Upper lobe of left lung (tissue), 6 donors: ENCODE data around the gene ITPR2. TPM values are rescaled to one million over a fixed set of nuclear protein-coding genes. Genes with fewer than 3 reads are reported as not detected.

Experiments
- ATAC-seq, 2 donors: fragments of 200-7000 bp; cut with Tn5 transposase; one replicate each; pipeline ENCODE4 v1.9.1; 2022; ENCODE audit warnings: mild to moderate bottlenecking in 2 of 2, moderate library complexity in 2 of 2; ENCODE audit not compliant: low FRiP score in 2 of 2
- DNase-seq, 2 donors: peaks; one replicate each; pipeline ENCODE4 v3.0.0-alpha.2; 2019 to 2020
- H3K27ac ChIP-seq, 4 donors: fragments of 200-600 bp; sonication (generic); one replicate each; pipeline ENCODE4 v1.5.1; 2016 to 2019
- H3K27me3 ChIP-seq, 4 donors: fragments of 200-600 bp; sonication (generic); one replicate each; pipeline ENCODE4 v1.5.1; 2017 to 2019
- H3K36me3 ChIP-seq, 4 donors: fragments of 200-600 bp; sonication (generic); one replicate each; pipeline ENCODE4 v1.5.1; 2016 to 2019
- H3K4me1 ChIP-seq, 4 donors: fragments of 200-600 bp; sonication (generic); one replicate each; pipeline ENCODE4 v1.5.1; 2018 to 2019
- H3K4me3 ChIP-seq, 4 donors: fragments of 200-600 bp; sonication (generic); one replicate each; pipeline ENCODE4 v1.5.1; 2017 to 2019; ENCODE audit warnings: mild to moderate bottlenecking in 2 of 4, moderate library complexity in 1 of 4
- H3K9me3 ChIP-seq, 4 donors: fragments of 200-600 bp; sonication (generic); one replicate each; pipeline ENCODE4 v1.5.1; 2018 to 2019
- EP300 ChIP-seq, 4 donors: sonication (generic); formaldehyde crosslinking; IDR thresholded peaks; one replicate each; pipeline ENCODE4 v1.5.1; 2017; ENCODE audit warnings: antibody characterized with exemption in 4 of 4, control low read depth in 2 of 4
- POLR2A ChIP-seq, 4 donors: fragments of 450-650 bp; IDR thresholded peaks; one replicate each; pipeline ENCODE4 v1.5.1; 2016 to 2017; ENCODE audit warnings: antibody characterized with exemption in 4 of 4, mild to moderate bottlenecking in 2 of 4
- POLR2AphosphoS5 ChIP-seq, 2 donors: sonication (generic); formaldehyde crosslinking; IDR thresholded peaks; one replicate each; pipeline ENCODE4 v1.5.1; 2017; ENCODE audit warnings: antibody characterized with exemption in 2 of 2
- WGBS, 2 donors: methylation state at CpG; one replicate each; pipeline ENCODE4 v1.1.5; 2017 to 2018; 5-methylcytosine and 5-hydroxymethylcytosine counted together
- total RNA-seq, 6 donors: library from RNA; depleted of rRNA in 4 of 6; stranded (reverse); fragments of >200 nt in 4 of 6; gene quantifications; one replicate each; pipeline versions ENCODE4 v1.1.0 to v1.2.1, GENCODE V29; 2016 to 2021
- TF ChIP-seq, protein P1 (sequence below), 6 experiments: fragments of 450-650 bp in 4 of 6; fragments of 200-600 bp in 2 of 6; sonication (generic) in 2 of 6; IDR thresholded peaks; one replicate each; pipeline ENCODE4 v1.5.1; 2016 to 2019; ENCODE audit warnings: antibody characterized with exemption in 6 of 6
- donor health status: DM: no; HTN: no; CAD: no; lungs with moderate emphysema.
- donor health status: DM: no; HTN: yes; CAD: no; lungs with severe emphysema.

The ITPR2 gene
- total RNA-seq, 6 donors from 2014 or later, result 35.5 to 115 (median 45.0) TPM

DNA sequence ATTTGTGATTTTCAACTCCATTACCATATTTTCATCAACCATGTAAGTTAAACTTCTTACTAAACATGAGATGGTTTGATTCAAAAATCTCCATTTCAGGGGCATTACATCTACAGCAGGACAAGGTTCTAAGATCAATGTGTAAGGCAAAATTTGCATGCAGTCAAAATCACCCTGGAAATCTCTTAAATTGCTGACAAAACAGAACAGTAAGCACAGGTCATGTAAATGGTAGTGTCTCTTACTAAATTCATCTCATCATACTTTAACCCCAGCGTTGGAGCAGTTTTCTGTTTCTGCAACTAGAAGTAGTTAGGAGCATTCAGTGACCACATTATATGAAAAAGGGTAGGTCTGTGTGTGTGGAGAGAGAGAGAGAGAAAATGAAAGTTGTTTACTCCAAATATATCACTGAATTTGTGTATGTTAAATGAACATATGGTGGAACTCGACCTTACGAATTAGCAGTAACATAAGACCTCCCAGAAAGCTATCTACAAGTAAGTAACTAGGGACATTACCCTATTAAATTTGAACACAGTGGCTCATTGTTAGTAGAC lies 410.1 kb downstream of the ITPR2 start:
- no peak overlapping the region for H3K27ac ChIP-seq
- no peaks in the 10 kb centered on the region for H3K9me3 ChIP-seq
- H3K27me3 ChIP-seq, result no peaks in the 10 kb centered on the region
- ATAC-seq (no peak), DNase-seq (no peak)
- TF ChIP-seq EP300 (IDR thresholded peaks at IDR 0.05) (no peak), POLR2AphosphoS5 (IDR thresholded peaks at IDR 0.05) (no peak), POLR2A (IDR thresholded peaks at IDR 0.05) (no peak)
- H3K4me3 ChIP-seq, result no peak overlapping the region
- WGBS, 2 donors, result 70 to 77% methylated on average over 3 of the region's 3 CpGs
- no peaks in the 10 kb centered on the region for H3K4me1 ChIP-seq
- peaks cover 0 to 3% (median 0%) of the 10 kb centered on the region in 4 donors for H3K36me3 ChIP-seq

DNA sequence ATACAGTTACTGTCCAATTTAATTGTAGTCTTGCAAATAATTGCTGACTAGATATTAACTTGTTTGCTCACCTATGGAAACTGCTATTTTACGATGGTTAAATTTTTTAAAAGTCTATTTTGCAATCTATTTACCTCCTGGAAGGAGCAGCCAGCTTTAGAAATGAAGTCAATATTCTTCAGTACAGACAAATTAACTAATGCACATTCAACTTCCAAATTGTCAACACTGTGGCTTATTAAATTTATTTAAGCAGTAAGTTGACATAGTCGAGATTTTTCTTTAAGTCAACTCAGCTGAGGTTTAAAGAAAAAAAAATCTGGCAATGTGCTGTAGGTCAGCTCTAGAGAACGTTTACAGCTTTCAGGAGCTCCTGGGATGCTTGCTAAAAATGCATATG lies 416.4 kb downstream of the ITPR2 start:
- H3K36me3 ChIP-seq, result no peaks in the 10 kb centered on the region
- no peak for DNase-seq
- TF ChIP-seq POLR2AphosphoS5 (IDR thresholded peaks at IDR 0.05) (no peak), POLR2A (IDR thresholded peaks at IDR 0.05) (no peak), EP300 (IDR thresholded peaks at IDR 0.05) (no peak)
- TF ChIP-seq, protein P1, sequence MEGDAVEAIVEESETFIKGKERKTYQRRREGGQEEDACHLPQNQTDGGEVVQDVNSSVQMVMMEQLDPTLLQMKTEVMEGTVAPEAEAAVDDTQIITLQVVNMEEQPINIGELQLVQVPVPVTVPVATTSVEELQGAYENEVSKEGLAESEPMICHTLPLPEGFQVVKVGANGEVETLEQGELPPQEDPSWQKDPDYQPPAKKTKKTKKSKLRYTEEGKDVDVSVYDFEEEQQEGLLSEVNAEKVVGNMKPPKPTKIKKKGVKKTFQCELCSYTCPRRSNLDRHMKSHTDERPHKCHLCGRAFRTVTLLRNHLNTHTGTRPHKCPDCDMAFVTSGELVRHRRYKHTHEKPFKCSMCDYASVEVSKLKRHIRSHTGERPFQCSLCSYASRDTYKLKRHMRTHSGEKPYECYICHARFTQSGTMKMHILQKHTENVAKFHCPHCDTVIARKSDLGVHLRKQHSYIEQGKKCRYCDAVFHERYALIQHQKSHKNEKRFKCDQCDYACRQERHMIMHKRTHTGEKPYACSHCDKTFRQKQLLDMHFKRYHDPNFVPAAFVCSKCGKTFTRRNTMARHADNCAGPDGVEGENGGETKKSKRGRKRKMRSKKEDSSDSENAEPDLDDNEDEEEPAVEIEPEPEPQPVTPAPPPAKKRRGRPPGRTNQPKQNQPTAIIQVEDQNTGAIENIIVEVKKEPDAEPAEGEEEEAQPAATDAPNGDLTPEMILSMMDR (IDR thresholded peaks at IDR 0.05), result no peak
- no peaks in the 10 kb centered on the region for H3K9me3 ChIP-seq
- H3K27ac ChIP-seq, result no peak overlapping the region
- no peaks in the 10 kb centered on the region for H3K27me3 ChIP-seq
- no peak overlapping the region for H3K4me3 ChIP-seq
- 69% methylated on average over 3 of the region's 3 CpGs for WGBS, 2 donors
- H3K4me1 ChIP-seq, result no peaks in the 10 kb centered on the region
- no peak for ATAC-seq

DNA sequence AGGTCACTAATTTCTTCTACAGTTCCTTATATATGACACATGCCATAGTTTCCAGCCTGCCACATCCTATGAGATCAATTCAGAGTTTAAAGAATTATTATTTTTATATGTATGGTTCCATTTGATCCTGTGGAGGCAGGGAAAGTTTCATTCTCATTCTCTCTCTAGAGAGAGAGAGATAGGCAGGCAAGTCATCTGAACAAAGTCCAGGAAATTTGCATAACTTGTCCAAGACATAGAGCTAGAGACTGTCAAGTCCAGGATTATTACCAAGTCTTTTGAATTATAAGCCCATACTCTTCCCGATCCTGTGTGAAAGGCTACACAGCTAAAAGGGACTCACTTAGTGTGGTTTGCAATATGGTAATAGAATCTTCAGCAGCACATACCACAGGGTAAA lies 422.3 kb downstream of the ITPR2 start:
- H3K27ac ChIP-seq, result no peak overlapping the region
- TF ChIP-seq POLR2AphosphoS5 (IDR thresholded peaks at IDR 0.05), result no peak
- no peak for TF ChIP-seq POLR2A (IDR thresholded peaks at IDR 0.05)
- no peak for TF ChIP-seq EP300 (IDR thresholded peaks at IDR 0.05)
- TF ChIP-seq, protein P1 (IDR thresholded peaks at IDR 0.05), result no peak
- no peaks in the 10 kb centered on the region for H3K27me3 ChIP-seq
- H3K9me3 ChIP-seq, result no peaks in the 10 kb centered on the region
- ATAC-seq (no peak), DNase-seq (no peak)
- 90 to 95% methylated on average over 1 of the region's 1 CpG for WGBS, 2 donors
- H3K36me3 ChIP-seq, result peaks cover 0 to 12% (median 4%) of the 10 kb centered on the region in 4 donors
- H3K4me1 ChIP-seq, result no peaks in the 10 kb centered on the region
- no peak overlapping the region for H3K4me3 ChIP-seq

DNA sequence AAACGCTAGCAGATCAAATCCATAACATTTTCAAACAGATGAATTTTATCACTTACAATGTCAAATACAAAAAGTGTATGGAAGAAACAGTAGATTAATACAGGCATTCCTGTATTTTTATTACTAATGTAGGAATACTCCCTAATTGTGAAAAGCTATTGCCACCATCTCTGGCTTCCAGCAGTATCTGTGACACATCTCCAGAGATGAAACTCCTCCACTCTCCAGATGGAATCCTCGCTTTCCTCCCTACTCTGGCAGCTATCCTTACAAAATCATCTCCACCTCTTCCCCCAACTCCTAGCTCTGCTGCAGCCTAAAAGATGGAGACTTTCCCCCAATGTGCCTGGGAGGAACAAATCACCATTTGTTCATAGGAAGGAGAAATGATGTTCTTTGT lies 426.2 kb downstream of the ITPR2 start:
- DNase-seq, result no peak
- H3K4me1 ChIP-seq, result no peaks in the 10 kb centered on the region
- no peak overlapping the region for H3K27ac ChIP-seq
- WGBS, 2 donors, result 93 to 97% methylated on average over 2 of the region's 2 CpGs
- H3K9me3 ChIP-seq, result no peaks in the 10 kb centered on the region
- ATAC-seq, result no peak
- TF ChIP-seq EP300 (IDR thresholded peaks at IDR 0.05) (no peak), POLR2A (IDR thresholded peaks at IDR 0.05) (no peak), POLR2AphosphoS5 (IDR thresholded peaks at IDR 0.05) (no peak)
- TF ChIP-seq, protein P1 (IDR thresholded peaks at IDR 0.05), result no peak
- no peak overlapping the region for H3K4me3 ChIP-seq
- no peaks in the 10 kb centered on the region for H3K27me3 ChIP-seq
- peaks cover 0 to 12% (median 4%) of the 10 kb centered on the region in 4 donors for H3K36me3 ChIP-seq

DNA sequence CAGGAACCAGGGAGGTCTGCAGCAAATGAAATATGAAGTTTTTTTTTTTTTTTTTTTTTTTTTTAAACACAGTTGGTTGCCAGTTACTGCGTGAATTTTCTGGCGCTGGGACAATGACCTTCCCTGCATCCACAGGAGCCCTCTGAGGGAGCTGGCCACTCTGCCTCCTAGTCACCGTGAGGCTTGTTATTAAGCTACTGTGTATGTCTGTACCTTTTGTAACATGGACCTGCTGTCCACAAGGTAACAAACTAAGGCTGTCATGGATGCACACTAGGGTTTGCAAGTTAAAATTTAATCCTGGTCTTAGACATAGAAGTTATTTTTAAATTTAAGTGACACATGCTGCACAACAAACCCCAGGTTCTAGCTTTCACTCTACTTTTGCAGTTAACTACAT lies 426.6 kb downstream of the ITPR2 start:
- DNase-seq (no peak), ATAC-seq (no peak)
- H3K4me3 ChIP-seq, result no peak overlapping the region
- H3K27me3 ChIP-seq, result no peaks in the 10 kb centered on the region
- TF ChIP-seq, protein P1 (IDR thresholded peaks at IDR 0.05), result no peak
- TF ChIP-seq POLR2AphosphoS5 (IDR thresholded peaks at IDR 0.05), result no peak
- no peak for TF ChIP-seq EP300 (IDR thresholded peaks at IDR 0.05)
- no peak for TF ChIP-seq POLR2A (IDR thresholded peaks at IDR 0.05)
- H3K27ac ChIP-seq, result no peak overlapping the region
- H3K36me3 ChIP-seq, result peaks cover 0 to 12% (median 4%) of the 10 kb centered on the region in 4 donors
- no peaks in the 10 kb centered on the region for H3K9me3 ChIP-seq
- WGBS, 2 donors, result 82 to 90% methylated on average over 3 of the region's 3 CpGs
- no peaks in the 10 kb centered on the region for H3K4me1 ChIP-seq
